Measurements from ENCODE around the gene LRRC4B.
"Not testable (repeated sequence)": the region's sequence is repeated elsewhere in the genome, so short reads cannot be mapped to it uniquely, and the experiment has no call there.

LRRC4B gene

DNA sequence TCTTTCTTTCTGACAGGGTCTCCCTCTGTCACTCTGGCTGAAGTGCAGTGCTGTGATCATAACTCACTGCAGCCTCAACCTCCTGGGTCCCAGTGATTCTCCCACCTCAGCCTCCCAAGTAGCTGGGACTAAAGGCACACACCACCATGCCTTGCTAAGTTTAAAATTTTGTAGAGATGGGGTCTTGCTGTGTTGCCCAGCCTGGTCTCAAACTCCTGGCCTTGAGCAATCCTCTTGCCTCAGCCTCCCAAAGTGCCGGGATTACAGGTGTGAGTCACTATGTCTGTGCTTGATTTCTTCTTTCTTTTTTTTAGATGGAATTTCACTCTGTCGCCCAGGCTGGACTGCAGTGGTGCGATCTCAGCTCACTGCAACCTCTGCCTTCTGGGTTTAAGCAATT lies 40.2 kb downstream of the LRRC4B start:
- DNase-seq (ENCODE audit: low read depth in 4 of 4, low spot score in 1 of 4): not testable (repeated sequence)

DNA sequence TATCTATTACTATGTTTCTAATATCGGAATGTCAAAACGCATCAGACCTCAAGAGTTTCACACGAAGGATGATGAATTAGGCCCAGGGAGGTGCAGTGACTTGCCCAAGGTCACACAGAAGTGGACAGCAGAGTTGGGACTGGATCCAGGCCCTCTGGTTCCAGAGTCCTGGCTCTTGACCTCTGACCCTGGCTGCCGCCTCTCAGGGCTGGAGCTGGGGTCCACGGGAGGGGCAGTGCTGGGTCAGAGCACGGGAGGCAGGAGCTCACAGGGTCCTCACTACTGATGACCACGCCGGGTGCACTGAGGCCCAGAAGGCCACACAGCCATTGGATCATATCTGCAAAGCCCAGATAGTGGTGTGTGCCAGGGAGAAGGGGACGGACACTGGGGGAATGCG lies 45.4 kb downstream of the LRRC4B start:
- DNase-seq (ENCODE audit: low read depth in 4 of 4, low spot score in 1 of 4): no peak

DNA sequence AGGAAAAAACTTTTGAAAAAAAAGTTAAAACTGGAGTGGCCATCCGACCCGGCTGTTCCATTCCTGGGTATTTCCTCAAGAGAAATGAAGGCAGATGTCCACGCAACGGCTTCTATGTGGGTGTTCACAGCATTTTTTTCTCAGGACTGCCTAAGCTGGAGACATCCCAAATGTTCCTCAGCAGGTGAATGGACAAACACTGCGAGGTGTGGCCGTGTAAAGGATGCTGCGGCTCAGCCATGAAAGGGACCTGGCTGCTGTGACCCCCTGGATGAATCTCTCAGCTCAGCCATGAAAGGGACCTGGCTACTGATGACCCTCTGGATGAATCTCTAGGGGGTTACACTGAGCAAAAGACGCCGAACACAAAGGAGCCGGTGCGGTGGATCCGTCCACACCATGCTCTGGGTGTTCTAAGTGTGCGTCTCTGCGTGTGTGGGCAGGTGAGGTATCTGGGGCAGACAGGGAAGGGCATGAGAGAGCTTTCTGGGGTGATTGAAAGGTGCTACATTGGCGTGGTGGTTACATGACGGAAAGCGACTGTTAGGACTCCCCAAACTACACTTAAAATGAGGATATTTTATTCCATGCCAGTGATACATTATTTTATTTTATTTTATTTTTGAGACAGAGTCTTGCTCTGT lies 47.3 kb downstream of the LRRC4B start:
- DNase-seq (ENCODE audit: low read depth in 4 of 4, low spot score in 1 of 4): no peak

DNA sequence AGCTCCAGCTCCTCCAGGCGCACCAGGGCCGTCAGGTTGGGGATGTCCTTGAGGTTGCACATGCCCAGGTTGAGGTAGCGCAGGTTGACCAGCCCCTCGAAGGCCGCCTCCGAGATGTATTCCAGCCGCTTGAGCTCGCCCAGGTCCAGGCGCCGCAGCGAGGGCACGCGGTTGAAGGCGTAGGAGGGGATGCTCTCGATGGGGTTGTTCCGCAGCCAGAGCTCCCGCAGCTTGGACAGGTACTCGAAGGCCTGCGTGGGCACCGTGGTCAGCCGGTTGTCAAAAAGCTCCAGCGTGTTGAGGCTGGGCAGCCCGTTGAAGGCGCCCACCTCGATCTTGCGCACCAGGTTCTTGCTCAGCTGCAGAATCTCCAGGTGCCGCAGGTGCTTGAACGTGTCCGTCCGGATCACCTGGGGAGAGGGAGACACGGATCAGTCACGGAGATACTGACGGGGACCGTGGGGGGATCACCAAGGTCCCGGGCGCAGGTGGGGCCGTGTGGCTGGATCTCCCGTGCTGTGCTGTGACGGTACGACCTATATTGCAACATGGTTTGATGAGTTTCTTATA lies 49.1 kb downstream of the LRRC4B start:
- DNase-seq (ENCODE audit: low read depth in 4 of 4, low spot score in 1 of 4): no peak

DNA sequence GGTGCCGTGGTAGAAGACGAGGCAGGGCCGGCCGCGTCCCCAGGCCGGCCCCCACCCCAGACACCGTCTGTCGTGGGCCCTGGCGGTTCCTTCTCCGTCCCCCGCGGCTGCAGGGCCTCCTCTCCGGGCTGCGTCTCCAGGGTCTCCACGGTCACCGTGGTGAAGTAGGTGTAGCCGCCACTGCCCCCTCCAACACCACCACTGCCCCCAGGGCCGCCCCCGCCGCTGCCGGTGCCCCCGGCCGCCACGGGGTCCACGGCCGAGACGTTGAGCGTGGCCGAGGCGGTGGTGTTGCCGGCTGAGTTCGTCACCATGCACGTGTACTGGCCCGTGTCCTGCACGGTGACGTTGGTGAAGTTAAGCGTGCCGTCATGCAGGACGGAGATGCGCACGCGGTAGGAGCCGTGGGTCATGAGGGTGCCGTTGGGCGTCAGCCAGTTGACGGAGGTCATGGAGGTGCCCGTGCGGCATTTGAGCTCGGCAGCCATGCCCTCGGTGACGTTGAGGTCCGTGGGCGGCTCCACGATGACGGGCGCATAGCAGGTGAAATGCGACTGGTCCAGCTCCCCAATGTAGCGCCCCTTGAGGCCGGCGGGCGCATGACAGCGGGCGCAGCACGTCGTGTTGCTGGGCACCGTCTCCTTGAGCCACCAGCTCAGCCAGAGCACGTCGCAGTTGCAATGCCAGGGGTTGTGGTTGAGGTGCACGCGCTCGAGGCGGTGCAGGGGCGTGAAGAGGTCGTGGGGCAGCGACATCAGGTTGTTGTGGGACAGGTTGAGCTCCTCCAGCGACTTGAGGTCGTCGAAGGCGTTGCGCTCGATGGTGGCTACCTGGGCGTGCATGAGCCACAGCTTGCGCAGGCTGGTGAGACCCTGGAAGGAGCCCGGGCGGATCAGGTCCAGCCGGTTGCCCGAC lies 49.9 kb downstream of the LRRC4B start:
- DNase-seq (ENCODE audit: low read depth in 4 of 4, low spot score in 1 of 4): no peak

DNA sequence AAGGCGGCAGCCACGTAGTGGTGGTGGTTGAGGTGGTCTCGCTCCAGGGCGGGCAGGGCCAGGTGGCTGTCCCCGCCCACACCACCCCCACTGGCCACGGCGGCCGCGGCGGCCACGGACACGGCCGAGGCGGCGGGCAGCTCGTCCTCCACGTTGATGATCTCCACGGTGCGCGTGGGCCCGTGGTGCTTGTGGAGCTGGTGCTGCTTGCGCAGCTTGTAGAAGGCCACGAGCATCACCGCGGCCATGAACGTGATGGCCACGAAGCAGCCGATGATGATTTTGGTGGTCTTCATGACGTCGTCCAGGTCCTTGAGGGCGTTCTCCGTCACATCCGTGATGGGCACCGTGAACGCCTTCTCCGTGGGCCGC lies 50.5 kb downstream of the LRRC4B start:
- DNase-seq (ENCODE audit: low read depth in 4 of 4, low spot score in 1 of 4): no peak

DNA sequence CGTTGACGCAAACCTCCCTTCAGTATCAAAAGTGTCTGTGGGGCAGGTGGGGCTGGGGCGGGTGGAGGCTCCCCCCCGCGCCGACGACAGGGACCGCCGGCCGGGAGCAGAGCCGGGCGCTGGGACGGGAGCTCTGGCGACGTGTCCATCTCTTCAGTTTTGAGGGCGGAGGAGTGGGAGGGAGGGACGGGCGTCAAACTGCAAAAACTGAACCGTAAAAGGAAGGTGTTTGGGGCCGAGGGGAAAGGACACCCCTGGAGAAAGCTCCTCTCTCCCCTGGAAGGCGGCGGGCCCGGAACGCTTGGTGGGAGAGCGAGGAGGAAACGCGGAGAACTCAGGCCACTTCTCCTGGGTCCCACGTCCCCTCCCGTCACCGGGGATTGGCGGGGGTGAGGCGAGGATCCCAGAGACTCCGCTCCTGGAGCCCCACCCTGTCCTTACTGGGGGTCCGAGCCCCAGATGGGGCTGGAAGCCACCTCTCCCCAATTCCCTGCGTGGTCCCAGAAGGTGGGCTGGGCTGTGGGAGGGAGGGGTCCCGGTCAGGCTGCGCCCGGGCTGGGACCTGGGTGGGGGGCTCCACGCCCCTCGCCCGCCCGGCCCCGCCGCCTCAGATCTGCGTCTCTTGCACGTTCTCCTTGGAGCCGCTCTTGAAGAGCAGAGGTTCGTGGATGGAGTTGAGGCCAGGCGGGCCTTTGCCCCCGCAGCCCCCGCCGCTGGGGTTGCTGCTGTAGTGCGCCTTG lies 51.1 kb downstream of the LRRC4B start:
- DNase-seq (ENCODE audit: low read depth in 4 of 4, low spot score in 1 of 4): no peak

DNA sequence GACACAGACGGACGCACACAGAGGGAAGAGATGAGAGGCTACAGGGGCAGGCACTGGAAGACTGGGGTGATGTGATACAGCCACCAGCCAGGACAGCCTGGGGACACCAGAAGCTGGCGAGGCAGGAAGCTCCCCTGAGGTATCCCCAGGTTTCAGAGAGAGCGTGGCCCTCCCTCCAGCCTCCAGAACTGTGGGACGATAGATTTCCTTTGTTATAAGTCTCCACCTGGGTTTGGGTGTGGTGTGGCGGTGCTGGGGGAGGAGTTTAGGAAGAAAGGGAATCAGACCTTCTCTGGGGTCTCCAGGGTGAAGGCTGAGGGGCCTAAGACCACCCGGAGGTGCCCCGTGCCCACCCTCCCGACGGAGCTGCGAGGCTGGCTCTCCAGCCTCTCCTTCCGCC lies 51.8 kb downstream of the LRRC4B start:
- no peak for DNase-seq (ENCODE audit: low read depth in 4 of 4, low spot score in 1 of 4)

DNA sequence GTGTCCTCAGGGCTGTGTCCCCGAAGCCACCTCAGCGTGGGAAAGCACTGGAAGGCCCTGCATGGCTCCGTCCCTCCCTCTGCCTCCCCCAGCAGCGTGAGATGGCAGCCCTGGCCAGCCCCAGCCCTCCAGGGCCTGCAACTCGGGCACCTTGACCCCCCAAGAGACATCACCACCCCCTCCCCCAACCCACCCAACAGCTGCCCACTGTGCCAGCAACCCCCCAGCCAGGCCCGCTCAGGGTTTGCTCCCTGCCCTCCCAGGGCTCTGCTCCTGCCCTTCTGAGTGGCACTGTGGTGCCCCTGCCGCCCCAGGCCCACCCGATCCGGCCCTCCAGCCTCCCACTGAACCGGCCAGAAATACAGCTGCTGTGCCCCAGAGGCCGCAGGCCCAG lies 53.1 kb downstream of the LRRC4B start:
- DNase-seq (ENCODE audit: low read depth in 4 of 4, low spot score in 1 of 4): no peak

DNA sequence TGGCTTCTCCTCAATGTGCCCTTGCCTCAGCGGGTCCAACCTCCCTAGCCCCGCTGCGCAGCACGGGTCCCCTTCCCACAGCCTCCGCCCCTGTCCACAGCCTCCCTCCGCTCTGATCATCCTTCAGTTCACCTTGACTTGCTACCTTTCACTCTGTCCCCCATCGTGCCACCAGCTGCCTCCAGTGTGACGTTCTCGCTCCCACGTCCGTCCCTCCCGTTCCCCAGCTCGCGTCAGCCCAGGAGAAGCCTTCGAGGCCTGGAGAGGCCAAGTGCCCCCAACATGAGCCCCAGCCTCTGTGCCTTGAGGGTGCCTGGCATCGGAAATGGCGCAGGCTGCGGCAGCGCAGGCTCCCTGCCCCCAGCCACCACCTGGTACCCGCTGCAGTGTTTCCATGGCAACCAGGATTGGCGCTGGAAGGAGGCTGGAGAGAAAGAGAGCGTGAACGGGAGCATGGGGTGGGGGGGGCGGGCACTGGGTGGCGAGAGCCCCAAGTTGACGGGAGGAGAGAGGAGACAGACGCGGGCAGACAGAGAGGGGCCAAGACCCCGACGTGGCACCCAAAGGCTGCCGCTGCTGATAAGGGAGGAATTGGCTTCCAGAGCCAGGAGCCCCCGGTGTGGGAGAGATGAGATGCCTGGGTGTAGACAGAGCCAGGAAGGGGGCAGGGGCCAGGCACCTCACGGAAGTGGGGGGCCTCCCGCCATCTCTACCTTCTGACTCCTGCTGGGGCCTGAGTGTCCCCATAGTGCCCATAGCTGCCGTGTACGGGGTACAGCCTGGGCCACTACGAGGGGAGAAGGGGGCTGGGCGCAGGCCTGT lies 53.7 kb downstream of the LRRC4B start:
- DNase-seq (ENCODE audit: low read depth in 4 of 4, low spot score in 1 of 4): no peak

DNA sequence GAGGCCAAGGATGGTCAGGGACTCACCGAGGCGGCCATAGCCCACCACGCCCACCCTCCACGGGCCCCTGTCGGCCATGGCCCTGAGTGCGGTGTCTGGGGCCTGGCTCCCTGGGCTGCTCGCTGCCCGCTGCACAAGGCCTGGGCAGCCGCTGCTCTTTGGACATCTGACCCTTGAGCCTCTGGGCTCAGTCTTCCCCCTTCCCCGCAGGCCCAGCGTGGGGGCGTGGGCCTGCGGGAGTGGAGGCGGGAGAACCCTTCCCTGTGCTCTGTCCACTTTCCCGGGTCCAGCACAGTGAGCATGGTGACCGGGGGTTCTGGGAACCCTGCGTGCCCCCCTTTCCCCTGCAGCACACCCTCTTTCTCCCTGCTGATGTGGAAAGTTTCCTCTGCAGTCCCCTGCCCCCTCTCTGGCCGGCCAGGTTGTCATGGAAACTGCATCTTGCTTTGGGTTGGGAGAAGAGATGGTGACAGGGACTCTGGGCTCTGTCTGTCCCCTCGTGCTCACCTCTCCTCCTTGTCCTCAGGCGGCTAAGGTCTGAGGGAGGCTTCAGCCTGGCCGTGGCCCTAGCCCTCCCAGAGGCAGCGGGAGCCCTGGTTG lies 54.4 kb downstream of the LRRC4B start, which contains the start of gene ASPDH:
Gene ASPDH, minus strand, starts transcription at position 168 of the 600 bp plus-strand sequence. Its CDS starts 90 bp downstream, at position 78.
- no peak for DNase-seq (ENCODE audit: low read depth in 4 of 4, low spot score in 1 of 4)

DNA sequence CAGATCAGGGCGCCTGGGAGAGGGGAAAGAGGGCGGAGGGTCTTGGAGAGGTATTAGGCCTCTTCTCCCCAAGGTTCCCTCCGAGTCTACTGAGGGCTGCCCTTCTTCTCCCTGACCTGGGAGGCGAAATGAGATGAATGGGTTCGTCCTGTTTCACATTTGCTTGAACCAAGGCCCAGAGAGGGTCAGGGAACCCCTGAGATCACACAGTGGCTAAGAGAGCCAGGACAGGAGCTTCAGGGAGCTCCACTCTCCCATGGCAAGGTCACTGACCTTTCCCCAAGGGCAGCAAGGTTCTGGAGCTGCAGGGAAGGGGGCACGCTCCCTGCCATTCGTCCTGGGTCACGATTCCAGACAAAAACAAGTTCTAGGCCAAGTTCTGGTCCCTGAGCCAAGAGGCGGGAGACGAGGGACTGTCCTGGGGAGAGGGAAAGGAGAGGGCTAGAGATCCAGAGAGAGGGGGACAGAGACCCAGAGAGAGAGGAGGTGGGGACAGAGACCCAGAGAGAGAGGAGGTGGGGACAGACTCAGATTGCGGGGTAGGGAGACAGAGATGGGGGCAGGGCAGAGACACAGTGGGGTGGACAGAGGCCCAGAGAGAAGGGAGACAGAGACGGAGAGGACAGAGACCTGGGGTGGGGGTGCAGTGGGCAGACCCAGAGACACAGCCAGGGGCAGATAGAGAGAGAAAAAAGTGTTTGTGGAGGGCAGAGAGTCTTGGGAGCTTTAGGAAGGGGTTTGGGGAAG lies 55.1 kb downstream of the LRRC4B start:
- no peak for DNase-seq (ENCODE audit: low read depth in 4 of 4, low spot score in 1 of 4)

DNA sequence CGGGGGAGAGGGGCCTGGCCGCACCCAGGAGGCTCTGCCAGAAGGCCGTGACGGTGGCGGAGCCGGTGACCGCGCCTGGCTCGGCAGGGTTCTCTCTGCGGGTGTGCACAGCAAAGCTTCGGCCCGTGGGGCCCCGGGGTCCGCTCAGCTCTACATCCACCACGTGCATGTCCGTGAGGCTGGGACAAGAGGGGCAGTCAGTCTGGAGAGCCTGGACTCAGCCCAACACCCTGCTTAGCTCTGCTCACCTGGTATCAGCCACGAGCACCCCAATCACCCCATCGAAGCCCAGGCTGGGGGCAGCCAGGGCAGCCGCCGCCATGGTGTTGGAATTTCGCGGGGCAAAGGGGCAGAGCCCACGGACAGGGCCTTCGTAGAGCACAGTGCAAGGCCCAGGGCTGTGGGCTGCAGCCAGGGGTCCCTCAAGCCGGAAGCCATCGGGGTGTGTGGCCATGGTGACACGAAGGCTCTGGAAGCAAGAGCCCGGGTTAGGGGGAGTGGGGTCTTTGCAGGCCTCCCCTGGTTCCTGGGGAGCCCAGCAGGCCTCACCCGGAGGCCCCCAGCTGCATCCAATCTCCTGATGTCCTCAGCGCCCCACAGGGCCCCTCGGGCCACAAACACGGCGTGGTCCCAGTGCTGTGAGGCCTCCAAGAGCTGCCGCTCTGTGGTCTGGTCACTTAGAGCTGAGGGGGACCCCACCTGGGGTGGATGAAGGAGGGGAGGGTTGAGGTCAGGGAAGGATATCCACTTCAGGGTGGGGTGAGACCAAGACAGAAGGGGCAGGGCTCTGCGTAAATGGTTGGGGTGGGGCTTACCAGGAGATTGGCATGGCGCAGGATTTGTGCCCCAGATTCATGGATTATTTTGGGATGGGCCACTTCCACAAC lies 55.9 kb downstream of the LRRC4B start:
- no peak for DNase-seq (ENCODE audit: low read depth in 4 of 4, low spot score in 1 of 4)

DNA sequence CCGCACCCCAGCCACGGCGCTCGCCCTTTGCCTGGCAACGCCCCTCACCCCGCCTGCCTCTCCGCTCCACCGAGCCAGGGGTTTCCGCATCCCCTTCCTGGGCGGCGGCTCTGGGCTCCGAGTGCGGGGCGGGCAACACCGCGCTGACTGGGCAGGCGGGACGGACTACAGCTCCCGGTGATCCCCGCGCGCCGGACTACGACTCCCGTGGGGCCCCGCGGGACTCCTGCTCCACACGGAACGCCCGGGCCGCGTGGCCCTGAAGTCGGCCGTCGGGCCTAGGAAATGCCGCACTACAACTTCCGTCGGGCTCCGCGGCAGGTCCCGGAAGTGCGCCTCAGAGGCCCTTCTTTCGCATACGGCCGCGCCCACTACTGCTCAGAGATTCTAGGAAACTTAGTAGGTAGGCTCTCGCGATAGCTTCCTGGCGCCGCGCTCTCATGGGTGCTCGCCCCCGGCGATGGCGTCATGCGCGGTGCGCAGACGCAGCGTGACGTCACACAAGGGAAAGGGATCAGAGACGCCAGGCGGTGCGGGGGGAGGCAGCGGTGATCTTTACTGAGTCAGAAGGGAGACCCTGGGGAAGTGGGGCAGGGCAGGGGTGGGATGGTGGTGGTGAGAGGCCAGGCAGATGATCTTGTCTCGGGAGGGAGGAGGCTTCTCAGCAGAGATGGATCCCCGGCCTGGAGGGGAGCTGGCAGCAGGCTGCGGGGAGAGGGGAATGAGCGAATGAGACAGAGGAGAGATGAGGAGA lies 57.0 kb downstream of the LRRC4B start, which contains the start of gene JOSD2:
Gene JOSD2, minus strand, starts transcription at position 123 of the 754 bp plus-strand sequence. CDS start 760 bp downstream, outside the sequence.
- peak; percentile 87 to 93 (median 92) for DNase-seq (ENCODE audit: low read depth in 4 of 4, low spot score in 1 of 4)

DNA sequence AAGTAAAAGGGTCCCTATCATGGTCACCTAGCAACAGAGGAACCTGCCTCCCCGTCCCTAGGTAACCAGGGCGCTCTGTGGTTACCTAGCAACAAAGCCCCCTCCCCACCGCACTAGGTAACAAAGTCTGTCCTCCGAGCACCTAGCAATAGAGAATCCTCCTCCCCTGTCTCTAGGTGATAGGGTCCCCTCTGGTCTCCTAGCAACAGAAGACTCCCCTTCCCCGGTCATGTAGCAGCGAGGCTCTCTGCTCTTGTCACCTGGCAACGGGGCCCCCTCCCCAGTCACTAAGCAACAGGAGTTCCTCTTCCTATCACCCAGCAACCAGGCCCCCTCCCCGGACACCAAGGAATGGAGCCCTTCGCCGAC lies 57.6 kb downstream of the LRRC4B start:
- no peak for DNase-seq (ENCODE audit: low read depth in 4 of 4, low spot score in 1 of 4)

DNA sequence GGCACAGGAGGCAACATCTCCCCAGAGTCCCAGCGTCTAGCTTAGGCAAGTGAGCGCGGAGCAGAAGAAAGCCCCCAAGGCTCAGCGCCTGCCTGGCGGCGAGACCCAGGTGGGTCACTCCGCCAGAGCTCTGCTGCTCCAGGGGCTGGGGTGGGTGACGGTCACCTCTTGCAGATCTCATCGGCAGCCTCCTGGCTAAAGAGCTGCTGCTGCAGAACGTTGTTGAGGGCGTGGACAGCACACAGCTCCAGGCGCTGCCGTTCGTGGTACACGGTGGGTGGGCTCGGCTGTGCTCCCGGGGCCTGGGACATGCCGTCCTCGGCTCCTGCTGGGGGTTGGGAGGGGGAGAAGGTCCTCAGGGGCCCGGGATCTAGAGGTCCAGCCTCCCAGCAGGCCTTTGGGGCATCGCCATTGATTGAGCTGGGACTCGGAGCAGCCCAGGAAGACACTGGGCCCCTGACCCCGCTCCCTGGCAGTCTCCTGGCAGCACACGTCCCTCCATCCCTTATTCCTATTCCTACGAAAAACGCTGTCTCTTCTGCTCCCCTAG lies 58.0 kb downstream of the LRRC4B start:
- DNase-seq (ENCODE audit: low read depth in 4 of 4, low spot score in 1 of 4): no peak

DNA sequence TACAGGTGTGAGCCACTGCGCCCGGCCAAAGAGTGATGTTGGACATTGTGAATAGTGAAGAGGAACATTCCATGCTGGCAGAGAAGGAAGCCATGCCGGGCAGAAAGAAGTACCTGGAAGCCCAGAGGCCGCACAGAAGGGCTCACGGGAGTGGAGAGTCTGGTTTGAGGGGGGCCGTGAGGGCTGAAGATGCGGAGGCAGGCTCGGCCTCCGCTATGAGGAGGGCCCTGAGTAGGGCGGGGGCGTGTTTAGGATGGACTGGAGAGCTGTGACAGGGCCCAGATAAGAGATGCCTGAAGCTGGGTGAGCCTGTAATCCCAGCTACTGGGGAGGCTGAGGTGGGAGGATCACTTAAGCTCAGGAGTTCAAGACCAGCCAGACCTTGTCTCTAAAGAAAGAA lies 58.9 kb downstream of the LRRC4B start:
- DNase-seq (ENCODE audit: low read depth in 4 of 4, low spot score in 1 of 4): no peak

DNA sequence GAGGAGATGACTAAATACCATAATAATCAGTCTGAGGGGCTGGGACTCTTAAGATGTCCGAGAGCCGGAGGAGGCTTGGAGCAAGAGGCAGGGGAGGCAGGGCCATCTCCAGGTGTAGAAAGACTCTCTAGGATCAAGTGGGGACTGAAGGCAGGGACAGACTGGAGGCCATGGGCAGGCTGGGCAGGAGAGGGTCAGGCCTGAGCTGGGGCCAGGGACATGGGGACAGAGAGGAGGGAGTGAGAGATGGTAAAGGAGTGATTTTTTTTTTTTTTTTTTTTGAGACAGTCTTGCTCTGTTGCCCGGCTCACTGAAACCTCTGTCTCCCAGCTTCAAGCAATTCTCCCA lies 59.4 kb downstream of the LRRC4B start:
- no peak for DNase-seq (ENCODE audit: low read depth in 4 of 4, low spot score in 1 of 4)
